HEK293 (cell line): ENCODE results near the gene PUS7.

ENCODE experiments used
- CTCF ChIA-PET: fragments of 350-600 bp; formaldehyde crosslinking; extraction: SDS; loops from one replicate; lab custom pipeline; 2021; ENCODE audit warnings: antibody characterized with exemption; lab: Yijun Ruan, JAX
- POLR2A ChIA-PET: fragments of 300-600 bp; formaldehyde crosslinking; extraction: SDS; loops from one replicate; lab custom pipeline; 2020; ENCODE audit warnings: antibody characterized with exemption, inconsistent platforms; lab: Yijun Ruan, JAX
- H3K27ac ChIP-seq: fragments of 200-500 bp; sonication (Bioruptor generic); 2 replicates; pipeline ENCODE4 v1.5.1; 2014; ENCODE audit warnings: low read depth, low read length, control low read depth, inconsistent platforms; ENCODE audit errors: extremely low read depth
- H3K36me3 ChIP-seq, 2 experiments: fragments of 200-500 bp in 1 of 2; sonication (Bioruptor generic) in 1 of 2; 1 replicate in 1 of 2; 2 replicates in 1 of 2; pipeline ENCODE4 v1.5.1; 2014 to 2017; ENCODE audit warnings: inconsistent platforms in 2 of 2, low read length in 2 of 2; ENCODE audit not compliant: control insufficient read depth in 2 of 2, insufficient read depth in 1 of 2
- H3K4me1 ChIP-seq: fragments of 200-500 bp; sonication (Bioruptor generic); 2 replicates; pipeline ENCODE4 v1.5.1; 2014; ENCODE audit warnings: mild to moderate bottlenecking, low read length, inconsistent platforms; ENCODE audit not compliant: control insufficient read depth, insufficient read depth
- H3K4me3 ChIP-seq: 2 replicates; pipeline ENCODE4 v1.5.1; 2011; ENCODE audit warnings: low read depth, mild to moderate bottlenecking, control low read depth, low read length, moderate library complexity
- H3K9me3 ChIP-seq: fragments of 200-500 bp; sonication (Bioruptor generic); 2 replicates; pipeline ENCODE4 v1.5.1; 2014; ENCODE audit warnings: low read depth, low read length, inconsistent platforms; ENCODE audit not compliant: control insufficient read depth, insufficient read depth
- GFI1B ChIP-seq: fragments of 450-650 bp; formaldehyde crosslinking; IDR thresholded peaks from 2 replicates; pipeline ENCODE4 v1.5.1; 2016; ENCODE audit warnings: missing biosample characterization, missing genetic modification characterization
- GLIS1 ChIP-seq: fragments of 450-650 bp; formaldehyde crosslinking; IDR thresholded peaks from 2 replicates; pipeline ENCODE4 v1.5.1; 2016; ENCODE audit warnings: missing biosample characterization, missing genetic modification characterization
- HOXC10 ChIP-seq: sonication (generic); formaldehyde crosslinking; IDR thresholded peaks from 2 replicates; pipeline ENCODE4 v1.8.1; 2023; ENCODE audit warnings: mild to moderate bottlenecking, missing genetic modification reagents
- KLF16 ChIP-seq: fragments of 450-650 bp; formaldehyde crosslinking; IDR thresholded peaks from 2 replicates; pipeline ENCODE4 v1.5.1; 2017; ENCODE audit warnings: missing biosample characterization, missing genetic modification characterization
- KLF17 ChIP-seq: fragments of 450-650 bp; formaldehyde crosslinking; IDR thresholded peaks from 2 replicates; pipeline ENCODE4 v1.5.1; 2016; ENCODE audit warnings: missing biosample characterization, missing genetic modification characterization
- MEIS1 ChIP-seq: sonication (generic); formaldehyde crosslinking; IDR thresholded peaks from 2 replicates; pipeline ENCODE4 v1.8.1; 2022; ENCODE audit warnings: missing genetic modification reagents, mild to moderate bottlenecking, borderline replicate concordance
- MZF1 ChIP-seq: fragments of 450-650 bp; formaldehyde crosslinking; IDR thresholded peaks from 2 replicates; pipeline ENCODE4 v1.5.1; 2017; ENCODE audit warnings: missing biosample characterization, missing genetic modification characterization, borderline replicate concordance
- PRDM1 ChIP-seq: fragments of 450-650 bp; formaldehyde crosslinking; IDR thresholded peaks from 2 replicates; pipeline ENCODE4; 2016; ENCODE audit warnings: missing biosample characterization, missing genetic modification characterization
- REPIN1 ChIP-seq: fragments of 450-650 bp; formaldehyde crosslinking; IDR thresholded peaks from 2 replicates; pipeline ENCODE4 v1.5.1; 2017; ENCODE audit warnings: missing biosample characterization, missing genetic modification characterization, low read depth
- TSHZ1 ChIP-seq: fragments of 450-650 bp; formaldehyde crosslinking; IDR thresholded peaks from 2 replicates; pipeline ENCODE4 v1.5.1; 2016; ENCODE audit warnings: missing biosample characterization, missing genetic modification characterization, borderline replicate concordance
- ZBTB6 ChIP-seq: fragments of 450-650 bp; formaldehyde crosslinking; IDR thresholded peaks from 2 replicates; pipeline ENCODE4 v1.5.1; 2017; ENCODE audit warnings: missing biosample characterization, missing genetic modification characterization
- ZEB2 ChIP-seq: fragments of 450-650 bp; formaldehyde crosslinking; IDR thresholded peaks from 2 replicates; pipeline ENCODE4 v1.5.1; 2016; ENCODE audit warnings: missing biosample characterization, missing genetic modification characterization
- ZNF138 ChIP-seq: fragments of 450-650 bp; formaldehyde crosslinking; IDR thresholded peaks from 2 replicates; pipeline ENCODE4 v1.5.1; 2016; ENCODE audit warnings: missing biosample characterization, missing genetic modification characterization, borderline replicate concordance
- ZNF211 ChIP-seq: fragments of 450-650 bp; formaldehyde crosslinking; IDR thresholded peaks from 2 replicates; pipeline ENCODE4 v1.5.1; 2016; ENCODE audit warnings: low read depth, missing biosample characterization, missing genetic modification characterization
- ZNF221 ChIP-seq: fragments of 450-650 bp; formaldehyde crosslinking; IDR thresholded peaks from 2 replicates; pipeline ENCODE4 v1.5.1; 2017; ENCODE audit warnings: missing biosample characterization, missing genetic modification characterization, borderline replicate concordance
- ZNF26 ChIP-seq: fragments of 450-650 bp; formaldehyde crosslinking; IDR thresholded peaks from 2 replicates; pipeline ENCODE4 v1.5.1; 2016; ENCODE audit warnings: missing biosample characterization, missing genetic modification characterization
- ZNF510 ChIP-seq: fragments of 450-650 bp; formaldehyde crosslinking; IDR thresholded peaks from 2 replicates; pipeline ENCODE4 v1.5.1; 2018; ENCODE audit warnings: mild to moderate bottlenecking, missing genetic modification characterization, missing biosample characterization; ENCODE audit not compliant: insufficient replicate concordance
- ZNF529 ChIP-seq: fragments of 450-650 bp; formaldehyde crosslinking; IDR thresholded peaks from 2 replicates; pipeline ENCODE4 v1.5.1; 2017; ENCODE audit warnings: missing genetic modification characterization, missing biosample characterization; ENCODE audit not compliant: insufficient replicate concordance
- ZNF548 ChIP-seq: fragments of 450-650 bp; formaldehyde crosslinking; IDR thresholded peaks from 2 replicates; pipeline ENCODE4 v1.5.1; 2016; ENCODE audit warnings: missing biosample characterization, missing genetic modification characterization
- ZNF561 ChIP-seq: fragments of 450-650 bp; IDR thresholded peaks from 2 replicates; pipeline ENCODE4 v1.5.1; 2018; ENCODE audit warnings: missing biosample characterization, missing genetic modification characterization, borderline replicate concordance
- ZNF624 ChIP-seq: fragments of 450-650 bp; formaldehyde crosslinking; IDR thresholded peaks from 2 replicates; pipeline ENCODE4 v1.5.1; 2017; ENCODE audit warnings: missing biosample characterization, missing genetic modification characterization
- ZNF645 ChIP-seq: fragments of 450-650 bp; formaldehyde crosslinking; IDR thresholded peaks from 2 replicates; pipeline ENCODE4; 2016; ENCODE audit warnings: missing biosample characterization, missing genetic modification characterization
- ZNF707 ChIP-seq: fragments of 450-650 bp; formaldehyde crosslinking; IDR thresholded peaks from 2 replicates; pipeline ENCODE4 v1.5.1; 2016; ENCODE audit warnings: missing biosample characterization, missing genetic modification characterization
- ZNF747 ChIP-seq: fragments of 450-650 bp; formaldehyde crosslinking; IDR thresholded peaks from 2 replicates; pipeline ENCODE4 v1.5.1; 2016; ENCODE audit warnings: missing biosample characterization, missing genetic modification characterization
- ZNF777 ChIP-seq: fragments of 450-650 bp; formaldehyde crosslinking; IDR thresholded peaks from 2 replicates; pipeline ENCODE4 v1.5.1; 2017; ENCODE audit warnings: missing biosample characterization, missing genetic modification characterization, borderline replicate concordance
- ZNF791 ChIP-seq: fragments of 450-650 bp; formaldehyde crosslinking; IDR thresholded peaks from 2 replicates; pipeline ENCODE4 v1.5.1; 2016; ENCODE audit warnings: missing biosample characterization, missing genetic modification characterization
- ZSCAN23 ChIP-seq: fragments of 450-650 bp; formaldehyde crosslinking; IDR thresholded peaks from 2 replicates; pipeline ENCODE4 v1.5.1; 2016; ENCODE audit warnings: missing biosample characterization, missing genetic modification characterization
- ZSCAN30 ChIP-seq: fragments of 450-650 bp; IDR thresholded peaks from 2 replicates; pipeline ENCODE4 v1.5.1; 2018; ENCODE audit warnings: missing biosample characterization, mild to moderate bottlenecking, missing genetic modification characterization, moderate library complexity

Gene PUS7

GRCh38 chr7:105530546-105530945 lies 8.5 kb upstream of the PUS7 start:
- no peaks in the 10 kb centered on the region for H3K9me3 ChIP-seq
- no peaks in the 10 kb centered on the region; the same call in 1 of the 2 replicates for H3K4me1 ChIP-seq
- H3K4me3 ChIP-seq, result no peak overlapping the region
- ChIA-PET POLR2A (no interaction called here), CTCF (no interaction called here)
- H3K27ac ChIP-seq, result no peak overlapping the region
- peaks cover 3 to 15% of the 10 kb centered on the region in 2 experiments for H3K36me3 ChIP-seq
- TF ChIP-seq ZSCAN23 (tag by site-specific recombination) (no peak), ZNF529 (tag by site-specific recombination) (no peak), KLF16 (no peak), GFI1B (tag by site-specific recombination) (no peak), ZNF777 (tag by site-specific recombination) (no peak), ZNF624 (no peak), ZSCAN30 (tag by site-specific recombination) (no peak), ZBTB6 (no peak), KLF17 (tag by site-specific recombination) (no peak), GLIS1 (no peak), ZNF548 (tag by site-specific recombination) (no peak), ZNF138 (tag by site-specific recombination) (no peak), MZF1 (tag by site-specific recombination) (no peak), TSHZ1 (tag by site-specific recombination) (no peak), ZNF747 (tag by site-specific recombination) (no peak), ZNF645 (tag by site-specific recombination) (no peak), PRDM1 (no peak), ZNF561 (no peak), ZNF221 (tag by site-specific recombination) (no peak)

- H3K4me3 ChIP-seq, result no peak overlapping the region
- H3K9me3 ChIP-seq, result no peaks in the 10 kb centered on the region
- H3K4me1 ChIP-seq, result no peaks in the 10 kb centered on the region; the same call in 1 of the 2 replicates
- H3K27ac ChIP-seq, result no peak overlapping the region
- H3K36me3 ChIP-seq, result peaks cover 0 to 13% of the 10 kb centered on the region in 2 experiments; a peak in 2 of 3 replicates
- POLR2A ChIA-PET, result no interaction called here
- CTCF ChIA-PET, result no interaction called here
- TF ChIP-seq ZNF26 (no peak), HOXC10 (CRISPR knock-in tag) (no peak), ZNF510 (tag by site-specific recombination) (no peak), ZNF221 (tag by site-specific recombination) (no peak), ZEB2 (no peak), ZNF211 (tag by site-specific recombination) (no peak), ZNF707 (tag by site-specific recombination) (no peak), MEIS1 (CRISPR knock-in tag) (no peak), ZNF791 (tag by site-specific recombination) (no peak), REPIN1 (tag by site-specific recombination) (no peak)
Observed at GRCh38 chr7:105530126-105530525, 8.1 kb upstream of the PUS7 start.
